C1 segment of cervical spinal cord (tissue), 14 donors: ENCODE data around the gene LHX4.

Experiments
- DNase-seq, 14 donors: peaks; one replicate each; lab custom pipeline; 2025; lab: John Stamatoyannopoulos, UW

The LHX4 gene

GRCh38 chr1:180271272-180272255, 41.5 kb downstream of the LHX4 start:
- DNase-seq: no peak

DNA sequence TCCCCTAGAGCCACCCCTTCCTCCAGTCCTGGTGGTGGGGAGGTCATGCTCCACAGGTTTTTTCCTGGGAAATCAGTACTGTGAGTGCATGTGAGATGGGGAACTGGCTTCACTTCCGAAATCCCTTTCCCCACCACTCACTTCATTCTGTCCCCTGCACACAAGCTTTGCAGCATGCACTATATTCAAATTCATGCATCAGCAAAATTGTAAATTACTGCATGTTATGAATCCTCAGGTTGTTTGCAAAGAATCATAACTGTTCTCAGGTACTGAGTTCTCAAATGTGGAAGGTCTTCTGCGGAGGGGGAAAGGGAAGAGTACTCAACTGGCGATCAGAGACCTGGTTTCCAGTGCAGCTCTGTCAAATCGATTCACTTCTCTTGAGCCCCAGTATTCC, 42.3 kb downstream of the LHX4 start:
- no peak for DNase-seq

DNA sequence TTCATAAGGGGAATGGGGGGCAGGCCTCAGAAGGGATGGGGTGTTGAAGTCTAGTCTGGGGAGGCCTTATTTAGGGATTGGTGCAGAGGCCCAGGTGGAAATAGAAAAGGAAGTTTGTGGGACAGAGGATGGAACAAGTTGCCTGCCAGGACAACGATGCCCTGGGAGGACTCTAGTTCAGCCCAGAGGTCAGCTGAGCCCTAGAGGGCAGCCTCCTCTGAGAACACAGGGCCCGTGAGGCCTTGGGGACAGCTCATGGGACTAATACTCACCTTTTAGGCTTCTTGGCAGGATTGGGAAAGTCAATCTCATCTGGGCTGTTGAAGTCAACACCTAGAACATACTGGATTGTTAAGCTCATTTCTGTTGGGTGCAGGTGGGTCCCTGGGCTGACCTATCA, 43.0 kb downstream of the LHX4 start:
- DNase-seq: no peak

- no peak for DNase-seq
Observed at GRCh38 chr1:180274221-180274620, 44.2 kb downstream of the LHX4 start.

DNA sequence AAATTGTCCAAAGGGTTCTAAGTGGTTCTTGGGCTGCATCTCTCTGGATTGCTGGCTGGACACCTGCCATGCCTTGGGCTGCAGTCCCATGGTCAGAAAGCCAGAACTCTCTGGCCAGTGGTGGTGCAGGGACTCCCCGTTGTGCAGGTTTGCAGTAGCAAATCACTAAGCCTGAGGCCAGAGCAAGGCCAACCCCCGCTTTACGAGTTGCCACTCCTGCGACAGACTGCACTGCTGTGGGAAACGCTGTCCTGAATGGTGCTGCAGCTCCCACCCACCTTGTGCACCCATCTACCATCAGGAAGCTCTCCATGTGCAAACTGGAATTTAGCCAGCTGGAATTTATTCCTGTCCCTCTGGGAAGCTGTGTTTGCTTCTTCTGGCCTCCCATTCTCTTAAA, 45.7 kb downstream of the LHX4 start:
- no peak for DNase-seq

GRCh38 chr1:180277476-180278193, 47.6 kb downstream of the LHX4 start:
- DNase-seq: no peak

DNA sequence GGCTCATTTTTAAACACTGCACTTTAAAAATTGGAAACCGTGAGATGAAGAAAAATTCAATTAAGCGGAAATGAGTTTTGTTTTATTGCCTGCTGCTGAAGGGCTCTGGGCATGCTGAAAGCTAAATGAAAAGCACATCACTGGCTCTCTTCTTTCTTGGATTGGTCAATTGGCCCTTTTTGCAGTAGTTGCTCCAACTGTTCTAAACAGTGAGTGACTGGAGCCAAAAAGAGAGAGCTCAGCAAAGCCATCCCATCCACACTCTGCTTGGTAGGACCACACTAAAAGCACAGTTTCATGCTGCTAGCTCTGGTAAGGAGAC, 48.1 kb downstream of the LHX4 start:
- DNase-seq: no peak

DNA sequence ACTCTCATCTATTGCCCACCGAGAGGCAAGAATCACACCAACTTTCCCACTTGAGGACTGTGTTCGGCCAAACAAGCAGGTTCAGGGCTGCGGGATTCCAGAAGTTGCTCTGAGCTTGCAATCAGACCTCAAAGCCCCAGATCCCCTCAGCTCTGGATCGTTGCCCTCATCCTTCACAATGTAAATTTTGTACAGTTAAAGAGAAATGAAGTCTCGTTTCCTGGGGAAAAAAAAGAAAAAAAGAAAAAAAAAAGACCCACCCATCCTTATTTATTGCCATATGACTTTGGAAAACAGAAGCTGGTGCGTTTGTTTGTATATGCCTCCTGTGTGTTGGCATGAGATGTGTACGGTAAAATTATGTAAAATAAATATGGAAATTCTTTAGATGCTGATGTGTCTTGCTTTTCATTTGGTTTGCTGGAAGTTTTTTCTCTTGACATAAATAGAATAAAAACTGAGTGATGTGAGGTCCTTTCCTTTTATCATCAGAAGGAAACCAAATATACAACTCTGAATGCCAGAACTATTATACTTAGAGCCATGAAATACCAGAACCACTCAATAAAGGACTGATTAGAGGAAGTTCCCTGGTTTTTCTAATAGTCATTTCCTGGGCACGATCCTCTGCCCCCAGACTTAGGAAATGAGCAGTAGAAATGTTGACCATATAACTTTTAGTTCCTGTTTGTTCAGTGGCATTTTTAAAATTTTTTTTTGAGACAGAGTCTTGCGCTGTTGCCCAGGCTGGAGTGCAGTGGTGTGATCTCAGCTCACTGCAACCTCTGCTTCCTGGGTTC, 48.7 kb downstream of the LHX4 start:
- no peak for DNase-seq

DNA sequence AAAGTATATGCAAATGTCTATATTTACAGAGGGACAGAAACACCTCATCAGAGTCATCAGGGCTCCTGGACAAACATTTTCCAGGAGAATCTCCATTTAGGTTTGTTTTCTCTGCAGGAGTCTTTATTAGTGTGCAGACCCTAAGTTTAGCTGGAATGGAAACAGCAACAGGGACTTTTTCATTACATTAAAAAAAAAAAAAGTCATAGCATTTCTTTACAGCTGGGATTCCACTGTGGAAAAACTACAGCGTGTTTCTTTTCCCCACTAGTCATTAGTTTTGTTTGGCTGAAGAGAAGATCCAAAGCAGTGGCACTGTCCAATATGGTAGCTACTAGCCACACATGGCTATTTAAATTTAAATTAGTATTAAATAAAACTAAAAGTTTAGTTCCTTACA, 49.6 kb downstream of the LHX4 start:
- DNase-seq: no peak

- DNase-seq: no peak
Observed at GRCh38 chr1:180280617-180281016, 50.6 kb downstream of the LHX4 start.

GRCh38 chr1:180281490-180281889, 51.4 kb downstream of the LHX4 start:
- no peak for DNase-seq

- no peak for DNase-seq
Observed at GRCh38 chr1:180282401-180283044, 52.5 kb downstream of the LHX4 start.

DNA sequence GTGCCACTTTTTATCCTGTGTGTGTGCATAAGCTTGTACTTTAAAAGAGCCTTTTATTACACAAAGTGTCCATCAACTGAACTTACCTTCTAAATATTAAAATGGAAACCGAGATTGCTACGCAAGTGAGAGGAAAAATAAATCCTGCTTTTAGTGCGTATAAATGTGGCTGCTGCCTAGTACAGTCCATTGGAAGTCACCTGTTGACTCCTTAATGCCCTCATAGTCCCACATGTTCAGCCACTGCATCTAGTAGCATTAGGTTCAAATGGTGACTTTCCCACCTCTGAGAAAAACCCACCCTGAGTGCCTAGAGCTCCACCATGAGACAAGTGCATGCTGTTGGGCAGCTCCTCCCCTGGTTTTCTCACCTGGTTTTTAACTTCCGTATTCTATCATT, 53.0 kb downstream of the LHX4 start:
- DNase-seq: no peak

DNA sequence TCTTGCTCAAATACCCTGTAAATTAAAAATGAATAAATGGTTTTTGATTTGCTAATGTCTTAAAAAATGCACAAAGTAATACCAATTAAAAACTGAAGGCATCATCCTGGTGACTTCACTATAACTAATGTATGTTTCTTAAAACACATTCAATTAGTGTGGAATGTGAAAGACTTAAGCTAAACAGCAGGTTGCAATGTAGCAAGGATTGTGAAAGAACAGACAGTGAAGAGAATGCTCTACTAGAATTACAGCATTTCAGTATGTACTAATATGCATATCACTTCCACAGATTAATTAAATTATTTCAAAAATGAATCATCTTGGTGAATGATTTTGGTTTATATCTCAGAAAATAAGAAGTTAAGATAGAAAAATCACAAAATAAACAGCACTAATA, 56.4 kb downstream of the LHX4 start:
- DNase-seq: no peak

DNA sequence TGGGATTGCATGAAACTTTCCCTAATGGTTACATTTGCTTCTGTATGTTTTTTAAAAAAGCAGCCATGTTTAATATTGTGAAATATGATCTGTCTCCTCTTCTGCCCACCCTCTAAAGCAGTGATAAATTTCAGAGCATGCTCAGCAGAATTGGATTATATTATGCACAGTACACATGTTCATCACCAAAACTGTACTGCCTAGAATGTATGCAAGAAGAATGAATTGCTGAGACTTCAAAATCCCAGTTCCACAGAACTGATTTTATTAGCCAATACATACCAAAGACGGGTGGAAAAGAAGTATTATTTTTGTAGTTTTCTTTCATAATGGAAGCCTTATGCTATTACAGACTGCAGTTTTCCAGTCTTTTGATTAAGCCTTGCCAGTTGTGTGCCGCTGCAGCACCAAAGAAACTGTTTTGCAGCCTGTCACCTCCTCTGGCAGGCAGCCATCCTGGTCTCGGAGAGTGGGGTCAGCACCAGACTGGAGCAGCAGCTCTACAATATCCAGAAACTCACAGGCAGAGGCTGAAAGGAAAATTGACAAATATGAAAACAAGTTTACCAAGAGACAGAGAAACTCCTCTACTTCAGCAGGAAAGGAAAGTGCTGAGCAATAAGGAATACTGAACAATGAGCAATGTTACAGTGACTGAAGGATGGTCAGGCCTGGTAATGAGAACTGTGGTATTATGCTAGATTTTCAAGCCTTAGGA, 58.1 kb downstream of the LHX4 start:
- DNase-seq: peak in 2 of 14 donors; percentile 14 to 43

DNA sequence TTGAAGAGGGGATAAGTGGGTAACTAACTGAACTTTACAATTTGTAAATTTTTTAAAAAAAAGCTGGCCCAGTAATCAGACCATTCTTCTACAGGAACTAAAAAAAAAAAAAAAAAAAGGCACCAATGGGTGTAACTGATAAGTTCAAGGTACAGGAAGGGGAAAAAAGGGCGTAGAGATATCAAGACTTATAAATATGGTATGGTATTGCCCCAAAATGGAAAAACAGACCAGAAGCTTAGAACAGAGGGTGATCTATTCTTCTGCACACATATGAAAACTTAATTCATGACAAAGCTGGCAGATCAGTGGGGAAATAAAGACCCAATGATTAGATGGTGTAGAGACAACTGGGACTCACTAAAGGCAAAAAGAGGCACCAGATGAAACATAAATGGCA, 58.9 kb downstream of the LHX4 start:
- DNase-seq: no peak

- DNase-seq: no peak
Observed at GRCh38 chr1:180290265-180291001, 60.4 kb downstream of the LHX4 start.

DNA sequence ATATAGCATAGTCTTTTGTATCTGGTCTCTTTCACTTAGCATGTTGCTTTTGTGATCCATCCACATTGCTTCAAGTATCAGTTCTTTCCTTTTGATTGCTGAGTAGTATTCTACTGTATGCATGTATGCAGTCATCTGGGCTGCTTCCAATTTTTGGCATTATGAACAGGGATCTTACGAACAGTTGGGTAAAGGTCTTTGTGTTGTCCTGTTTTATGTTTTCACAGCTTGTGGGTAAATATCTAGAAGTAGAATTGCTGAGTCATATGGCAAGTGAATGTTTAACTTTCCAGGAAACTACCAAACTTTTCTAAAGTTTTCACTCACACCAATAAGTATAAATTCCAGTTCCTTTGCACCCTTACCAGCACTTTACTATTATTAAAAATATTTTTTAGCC, 60.9 kb downstream of the LHX4 start:
- DNase-seq: no peak

DNA sequence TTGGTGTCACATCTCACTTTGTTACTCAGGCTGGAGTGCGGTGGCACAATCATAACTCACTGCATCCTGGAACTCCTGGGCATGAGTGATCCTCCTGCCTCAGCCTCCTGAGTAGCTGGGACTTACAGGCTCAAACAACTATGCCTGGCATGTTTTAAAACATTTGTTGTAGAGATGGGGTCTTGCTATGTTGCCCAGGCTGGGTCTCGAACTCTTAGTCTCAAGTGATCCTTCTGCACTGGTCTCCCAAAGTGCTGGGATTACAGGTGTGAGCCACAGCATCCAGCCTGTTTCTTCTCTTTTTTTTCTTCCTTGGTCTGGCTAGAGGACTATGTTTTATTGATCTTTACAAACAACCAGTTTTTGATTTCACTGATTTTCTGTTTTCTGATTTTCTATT, 64.6 kb downstream of the LHX4 start:
- DNase-seq: no peak

GRCh38 chr1:180295999-180296398, 65.9 kb downstream of the LHX4 start:
- DNase-seq: no peak
